NCI-H146 treated with DMSO at 0.1 percent for 48 hours (cell line): ENCODE measurements around the gene GEMIN7.
"Not testable (repeated sequence)": the region's sequence is repeated elsewhere in the genome, so short reads cannot be mapped to it uniquely, and the experiment has no call there.

Experiments
- DNase-seq: peaks from one replicate; lab custom pipeline; 2025; ENCODE audit not compliant: unreplicated experiment; lab: John Stamatoyannopoulos, UW

GEMIN7 gene

DNA sequence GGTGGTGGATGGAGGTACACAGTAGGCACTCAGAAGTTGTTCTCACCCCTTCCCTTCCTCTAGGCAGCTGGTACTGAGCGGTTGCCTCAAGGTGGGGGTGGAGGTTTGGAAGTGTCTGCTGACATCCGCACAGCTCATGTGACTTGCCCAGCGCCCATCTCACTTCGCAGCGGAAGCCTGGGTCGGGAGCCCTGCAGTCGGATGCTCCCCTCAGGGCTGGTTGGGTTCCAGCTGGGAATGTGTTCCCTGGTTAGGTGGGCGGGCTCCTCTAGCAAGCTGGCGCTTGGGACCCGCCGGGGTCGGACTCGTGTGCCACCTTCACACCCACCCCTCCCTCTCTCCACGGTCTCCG, 24.1 kb downstream of the GEMIN7 start:
- no peak for DNase-seq

DNA sequence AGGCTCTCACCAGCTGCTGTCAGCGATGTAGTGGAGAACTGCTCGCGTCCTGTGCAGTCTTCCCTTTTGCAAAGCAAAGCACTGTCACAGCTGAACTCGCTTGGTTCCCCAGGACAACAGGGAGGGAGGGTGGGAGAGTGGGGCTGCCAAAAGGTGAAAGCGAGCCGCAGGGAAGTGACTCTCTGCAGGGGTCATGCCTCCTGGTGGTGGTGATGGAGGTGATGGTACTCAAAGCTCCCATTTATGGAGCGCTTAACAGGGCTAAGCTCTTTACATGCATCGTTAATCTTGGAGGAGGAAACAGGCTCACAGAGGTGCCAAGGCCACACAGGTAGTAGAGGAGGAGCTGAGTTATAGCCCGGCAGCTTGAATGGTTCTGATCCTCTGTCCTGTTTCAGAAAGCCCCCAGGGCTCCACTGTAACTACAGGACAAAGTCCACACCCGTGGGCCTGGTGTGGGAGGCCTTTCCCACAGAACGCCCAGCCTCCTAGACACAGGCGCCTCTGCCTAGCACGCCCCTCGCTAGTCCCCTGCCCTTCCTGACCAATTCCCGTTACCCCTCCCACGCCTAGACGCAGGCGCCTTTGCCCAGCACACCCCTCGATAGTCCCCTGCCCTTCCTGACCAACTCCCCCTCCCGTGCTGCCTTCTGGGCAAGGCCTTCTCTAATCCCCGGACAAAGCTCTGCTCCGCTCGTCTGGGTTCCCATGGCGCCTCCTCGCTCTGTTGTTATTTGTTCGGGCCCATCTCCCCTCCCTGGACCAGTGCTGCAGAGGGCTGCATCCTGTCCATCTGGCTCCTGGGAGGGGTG, 24.7 kb downstream of the GEMIN7 start:
- DNase-seq = peak; percentile 39

DNA sequence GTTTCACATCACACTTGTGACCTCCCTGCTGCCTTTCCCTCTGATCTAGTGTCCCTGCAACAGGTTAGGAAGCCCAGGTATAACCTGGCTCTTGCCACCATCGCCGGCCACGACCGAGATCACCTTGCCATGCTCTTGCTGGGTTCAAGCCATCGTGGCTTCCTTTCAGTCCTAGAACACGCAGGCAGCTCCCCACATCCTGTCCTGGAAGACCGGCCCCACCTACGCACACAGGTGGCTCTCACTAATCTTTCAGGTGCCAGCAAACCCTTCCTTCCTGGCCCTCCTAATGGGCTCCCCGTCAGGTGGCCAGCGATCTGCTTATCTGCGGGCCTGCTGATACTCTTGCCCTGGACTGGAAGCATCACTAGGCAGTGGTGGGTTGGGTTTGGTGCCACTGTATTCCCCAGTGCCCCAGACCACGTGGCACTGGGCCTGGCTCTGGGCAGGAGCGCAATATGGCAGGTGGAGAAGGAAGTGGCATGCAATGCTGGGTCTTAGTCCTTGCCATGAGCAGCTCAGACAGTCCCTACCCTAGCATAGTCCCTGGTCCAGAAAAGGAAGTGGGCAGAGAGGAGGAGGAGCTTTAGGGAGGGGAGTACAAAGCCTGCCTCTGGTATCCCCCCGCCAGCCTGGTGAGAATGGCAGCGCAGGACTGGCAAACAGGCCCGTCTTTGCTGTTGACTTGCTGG, 25.7 kb downstream of the GEMIN7 start:
- no peak for DNase-seq

DNA sequence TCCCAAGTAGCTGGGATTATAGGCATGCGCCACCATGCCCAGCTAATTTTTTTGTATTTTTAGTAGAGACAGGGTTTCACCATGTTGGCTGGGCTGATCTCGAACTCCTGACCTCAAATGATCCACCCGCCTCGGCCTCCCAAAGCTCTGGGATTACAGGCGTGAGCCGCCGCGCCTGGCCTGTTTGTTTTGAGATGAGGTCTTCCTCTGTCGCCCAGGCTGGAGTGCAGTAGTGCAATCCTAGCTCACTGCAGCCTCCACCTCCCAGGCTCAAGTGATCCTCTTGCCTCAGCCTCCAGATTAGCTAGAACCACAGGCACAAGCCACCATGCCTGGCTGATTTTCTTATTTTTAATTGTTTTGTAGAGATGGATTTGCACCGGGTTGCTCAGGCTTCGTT, 27.3 kb downstream of the GEMIN7 start:
- not testable (repeated sequence) for DNase-seq

DNA sequence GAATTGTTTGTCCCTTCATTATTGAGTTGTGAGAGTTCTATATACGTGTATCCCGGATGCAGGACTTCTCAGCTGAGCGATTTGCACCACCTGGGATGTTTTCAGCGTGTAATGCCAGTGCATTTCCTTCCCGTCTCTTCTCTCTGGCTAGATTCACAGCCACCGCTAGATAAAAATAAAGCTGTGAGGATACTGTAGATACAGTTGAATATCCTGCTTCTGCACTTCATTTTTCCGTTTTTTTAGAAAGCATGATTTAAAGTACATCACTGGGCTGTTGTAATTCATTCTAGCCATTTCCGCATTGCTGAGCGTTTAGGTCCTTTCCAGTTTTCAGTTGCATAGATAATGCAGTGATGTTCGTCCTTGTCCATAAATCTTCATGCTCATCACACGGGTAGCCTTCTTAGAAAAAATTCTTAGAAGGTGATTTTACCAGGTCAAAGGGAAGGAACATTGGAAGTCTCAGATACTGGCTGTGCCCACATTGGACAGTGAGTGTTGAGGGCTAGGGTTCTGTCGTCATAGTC, 28.6 kb downstream of the GEMIN7 start:
- DNase-seq = no peak

DNA sequence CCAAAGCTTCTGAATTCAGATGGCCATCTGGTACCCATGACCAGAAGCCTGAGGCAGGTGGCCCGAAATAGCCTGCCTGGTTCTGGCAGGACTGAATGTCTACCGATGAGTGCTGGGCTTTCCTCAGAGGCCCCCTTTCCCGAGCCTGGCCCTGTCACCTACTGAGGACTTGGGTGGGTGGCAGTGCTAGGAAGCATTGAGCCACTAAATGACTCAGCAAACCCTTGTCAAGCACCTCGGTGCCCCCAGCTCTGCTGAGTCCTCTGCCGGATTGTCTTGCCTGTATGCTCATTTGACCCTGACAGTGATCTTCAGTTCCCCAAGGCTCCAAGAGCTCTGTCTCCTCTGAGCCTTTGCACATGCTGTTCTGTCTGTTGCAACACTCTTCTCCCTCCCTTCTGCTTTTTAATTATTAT, 31.8 kb downstream of the GEMIN7 start:
- DNase-seq = no peak

DNA sequence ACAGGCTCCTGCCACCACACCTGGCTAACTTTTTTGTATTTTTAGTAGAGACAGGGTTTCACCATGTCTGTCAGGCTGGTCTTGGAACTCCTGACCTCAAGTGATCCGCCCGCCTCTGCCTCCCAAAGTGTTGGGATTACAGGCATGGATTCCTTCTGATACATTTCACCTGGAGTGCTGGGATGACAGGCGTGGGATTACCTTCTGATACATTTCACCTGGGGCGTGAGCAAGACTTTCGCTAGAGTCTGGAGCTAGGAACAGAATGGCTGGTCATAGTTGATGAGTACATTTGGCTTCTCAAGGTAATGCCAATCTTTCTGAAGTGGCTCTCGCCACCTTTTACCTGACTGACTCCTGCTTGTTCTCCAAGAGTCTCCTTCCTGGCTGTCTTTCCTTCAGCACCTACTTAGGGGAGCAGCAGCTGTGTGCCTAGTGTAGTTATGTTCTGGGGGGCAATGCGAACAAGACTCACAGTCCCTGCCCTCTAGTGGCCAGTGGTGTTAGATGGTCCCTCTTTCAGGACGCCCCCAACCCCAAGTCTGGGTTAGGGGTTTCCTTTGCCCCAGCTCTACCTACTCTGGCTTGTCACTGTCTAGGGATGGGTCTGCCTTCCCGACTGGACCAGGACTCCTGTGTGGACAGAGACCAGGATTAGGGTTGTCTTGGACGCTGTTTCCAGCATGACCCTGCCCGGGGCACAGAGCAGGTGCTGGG, 33.2 kb downstream of the GEMIN7 start:
- no peak for DNase-seq

DNA sequence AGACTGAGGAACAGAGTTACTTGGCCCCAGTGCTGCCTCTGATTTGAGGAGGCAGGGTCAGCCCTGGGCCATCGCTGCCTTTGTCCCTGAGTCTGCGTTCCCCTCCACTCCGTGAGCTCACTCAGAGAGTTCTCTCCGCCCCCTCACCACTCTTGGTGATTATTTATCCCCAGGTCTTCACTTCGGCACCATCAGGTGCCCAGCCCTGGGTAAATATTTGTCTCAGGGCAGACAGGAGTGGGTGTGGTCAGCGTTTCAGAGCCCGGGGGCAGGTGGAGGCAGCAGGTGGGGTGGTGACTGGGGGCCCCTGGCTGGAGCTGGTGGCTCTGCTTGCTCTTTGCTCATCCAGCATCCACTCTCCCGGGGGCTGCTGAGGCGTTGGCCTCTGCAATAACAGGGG, 34.6 kb downstream of the GEMIN7 start:
- DNase-seq = peak; percentile 97

DNA sequence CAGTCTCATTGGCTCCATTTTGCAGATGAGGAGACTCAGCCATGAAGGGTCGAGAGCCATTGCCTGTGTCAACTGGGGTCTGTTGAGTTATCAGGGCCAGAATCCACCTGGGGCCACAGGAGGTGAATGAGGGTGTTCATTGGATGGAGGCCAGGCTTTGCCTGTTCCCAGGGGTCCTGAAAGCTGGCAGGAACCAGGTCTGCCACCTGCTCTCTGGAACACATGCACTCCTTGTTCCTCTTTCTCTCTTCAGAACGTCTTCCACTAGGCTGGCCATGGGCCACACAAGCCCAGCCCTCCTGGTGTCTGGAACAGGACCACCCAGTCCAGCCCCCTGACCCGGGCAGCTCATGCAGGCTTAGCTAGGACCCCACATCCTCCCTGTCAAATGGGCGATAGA, 35.1 kb downstream of the GEMIN7 start:
- DNase-seq = no peak

DNA sequence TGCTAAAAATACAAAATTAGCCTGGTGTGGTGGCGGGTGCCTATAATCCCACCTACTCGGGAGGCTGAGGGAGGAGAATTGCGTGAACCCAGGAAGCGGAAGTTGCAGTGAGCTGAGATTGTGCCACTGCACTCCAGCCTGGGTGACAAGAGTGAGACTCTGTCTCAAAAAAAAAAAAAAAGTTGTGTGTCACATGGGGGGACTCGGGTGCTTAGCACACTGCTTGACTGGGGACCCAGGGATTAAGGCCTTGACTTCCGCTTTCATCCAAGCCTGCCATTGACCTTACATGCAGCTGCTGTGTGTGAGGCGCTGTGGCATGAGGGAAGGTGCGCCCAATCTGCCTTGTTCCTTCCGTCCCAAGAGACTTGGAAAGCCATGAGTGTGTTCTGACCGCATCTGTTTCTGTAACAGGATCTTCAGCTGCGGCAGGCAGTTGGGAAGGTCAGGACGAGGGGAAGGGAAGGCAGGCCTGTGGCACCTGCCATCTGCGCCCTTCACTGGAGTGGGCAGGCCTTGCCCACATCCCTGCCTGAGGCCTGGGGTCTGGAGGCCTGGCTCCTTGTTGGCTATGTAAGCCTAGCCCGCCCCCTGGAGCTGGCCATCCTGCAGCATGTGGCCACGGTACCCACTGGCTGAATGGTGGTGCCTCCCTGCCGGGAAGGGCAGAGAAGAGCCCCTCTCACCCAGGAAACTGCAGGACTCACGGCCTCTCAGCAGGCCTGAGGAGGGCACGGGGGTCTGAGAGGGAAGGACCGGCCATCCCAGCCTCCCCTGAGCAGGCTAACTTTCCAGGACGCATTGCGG, 37.0 kb downstream of the GEMIN7 start:
- no peak for DNase-seq

DNA sequence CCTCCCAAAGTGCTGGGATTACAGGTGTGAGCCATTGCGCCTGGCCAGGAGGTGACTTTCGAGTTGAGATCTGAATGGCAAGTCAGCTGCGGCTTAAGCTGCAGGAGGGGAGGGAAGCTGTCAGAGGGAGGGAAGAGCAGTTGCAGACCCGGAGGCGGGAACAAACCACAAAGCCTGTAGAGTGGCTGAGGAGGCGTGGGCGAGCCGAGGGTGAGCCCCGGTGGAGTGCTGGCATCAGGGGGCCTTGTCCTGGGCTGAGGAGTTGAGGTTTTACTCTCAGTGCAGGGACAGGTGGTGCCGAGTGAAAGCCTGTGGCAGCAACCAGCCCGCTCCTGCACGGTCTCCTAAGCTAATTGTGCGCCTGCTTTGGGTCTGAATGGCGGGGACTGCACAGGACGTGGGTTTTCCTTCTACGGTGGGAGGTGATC, 38.1 kb downstream of the GEMIN7 start:
- DNase-seq = no peak

DNA sequence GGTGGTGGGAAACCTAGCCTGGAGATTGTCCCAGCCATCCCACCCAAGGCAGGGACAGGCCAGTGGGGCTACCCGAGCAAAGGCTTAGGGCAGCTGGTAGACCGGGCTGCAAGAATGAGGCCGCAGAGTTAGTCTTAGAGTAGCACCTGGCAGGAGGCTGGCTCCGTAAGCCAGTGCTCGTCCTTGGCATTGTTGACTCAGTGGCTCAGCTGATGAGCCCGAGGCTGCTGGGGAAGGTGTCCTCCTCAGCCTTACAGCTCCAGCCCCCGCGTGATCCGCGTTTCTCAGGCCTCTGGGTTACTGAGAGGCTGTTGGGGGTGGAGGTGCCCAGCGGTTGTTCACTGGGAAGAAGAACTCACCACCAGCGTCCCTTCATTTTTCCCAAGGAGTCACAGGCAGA, 38.6 kb downstream of the GEMIN7 start:
- DNase-seq = no peak

DNA sequence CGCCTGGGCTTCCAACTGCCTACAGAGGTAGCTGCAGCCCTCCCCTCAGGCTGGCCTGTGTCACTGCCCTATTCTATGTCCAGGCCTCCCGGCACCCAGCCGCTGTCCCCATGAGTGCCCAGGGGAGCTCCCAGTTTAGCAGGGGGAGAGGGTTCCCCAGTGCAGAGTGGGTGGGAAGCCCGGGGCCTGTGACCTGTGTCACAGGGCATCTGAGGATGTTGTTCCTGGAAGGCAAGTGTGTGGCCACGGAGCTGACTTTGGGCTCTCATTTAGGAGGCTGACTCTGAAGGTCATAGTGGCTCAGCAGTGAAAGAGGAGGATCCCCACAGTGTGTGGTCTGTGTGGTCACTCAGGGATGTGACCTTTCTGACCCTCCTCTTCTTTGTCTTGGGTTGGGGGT, 39.0 kb downstream of the GEMIN7 start:
- DNase-seq = no peak

DNA sequence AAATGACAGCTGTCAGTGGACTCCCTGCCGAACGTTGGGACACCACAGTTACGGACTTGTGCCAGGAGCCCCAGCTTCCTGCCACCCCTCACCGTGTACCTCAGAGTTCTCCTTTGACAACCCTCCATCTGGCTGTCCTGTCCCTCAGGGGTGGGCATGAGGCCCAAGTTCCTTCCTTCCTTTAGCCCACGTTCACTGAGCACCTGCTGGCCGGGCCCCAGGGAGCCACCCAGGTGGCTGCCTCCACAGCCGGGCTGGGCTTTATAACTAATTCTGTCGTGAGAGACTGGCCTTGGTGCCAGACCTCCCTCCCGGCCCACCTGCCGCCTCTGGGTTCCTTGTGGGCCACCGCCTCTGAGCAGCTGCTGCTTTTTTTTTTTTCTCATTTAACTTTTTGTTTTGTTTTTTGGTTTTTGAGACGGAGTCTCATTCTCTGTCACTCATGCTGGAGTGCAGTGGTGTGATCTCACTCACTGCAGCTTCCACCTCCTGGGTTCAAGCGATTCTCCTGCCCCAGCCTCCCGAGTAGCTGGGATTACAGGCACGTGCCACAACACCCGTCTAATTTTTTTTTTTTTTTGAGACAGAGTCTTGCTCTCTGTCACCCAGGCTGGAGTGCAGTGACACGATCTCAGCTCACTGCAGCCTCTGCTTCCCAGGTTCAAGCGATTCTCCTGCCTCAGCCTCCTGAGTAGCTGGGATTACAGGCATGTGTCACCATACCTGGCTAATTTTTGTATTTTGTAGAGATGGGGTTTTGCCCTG, 39.7 kb downstream of the GEMIN7 start:
- DNase-seq = peak; percentile 30

DNA sequence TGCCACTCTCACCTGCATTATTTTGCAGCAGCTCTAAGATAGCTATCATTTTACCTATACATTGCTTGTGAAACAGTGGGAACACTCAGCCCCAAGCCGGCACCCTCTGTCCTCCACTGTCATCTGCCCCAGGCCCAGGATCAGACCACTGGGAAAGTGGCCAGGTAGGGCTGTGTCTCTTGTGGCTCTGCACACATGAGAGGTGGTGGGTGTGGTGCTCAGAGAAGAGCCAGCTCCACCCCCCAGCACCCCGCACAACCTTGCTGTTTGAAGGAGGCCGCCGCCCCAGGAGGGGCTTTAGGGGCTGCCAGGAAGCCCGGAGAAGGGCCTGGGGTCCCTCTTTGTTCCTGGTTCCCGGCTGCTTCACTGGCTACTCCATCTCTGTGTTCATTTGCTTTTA, 40.5 kb downstream of the GEMIN7 start:
- no peak for DNase-seq

DNA sequence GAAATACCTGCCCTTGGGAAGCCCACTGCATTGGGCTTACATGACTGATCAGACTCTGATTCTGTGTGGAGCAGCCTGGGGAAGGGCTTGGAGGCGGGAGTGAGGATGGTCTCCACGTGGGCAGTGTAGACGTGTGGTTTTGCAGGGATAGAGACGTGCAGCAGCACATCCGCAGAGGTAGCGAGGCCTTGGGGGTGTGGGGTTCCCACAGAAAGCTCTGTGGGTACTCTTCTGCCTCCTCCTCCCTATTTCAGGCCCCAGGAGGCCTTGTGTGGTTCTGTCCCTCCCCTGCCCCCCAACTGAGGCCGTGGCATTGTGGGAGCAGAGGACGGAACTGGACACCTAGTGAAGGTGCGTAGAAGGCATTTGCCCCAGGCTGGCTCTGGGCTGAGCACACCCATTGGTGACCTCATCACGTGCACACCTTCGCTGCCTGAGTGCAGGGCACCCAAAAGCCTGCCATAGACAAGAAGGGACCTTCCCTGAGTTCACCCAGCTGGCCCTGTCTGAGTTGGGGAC, 42.8 kb downstream of the GEMIN7 start:
- no peak for DNase-seq

DNA sequence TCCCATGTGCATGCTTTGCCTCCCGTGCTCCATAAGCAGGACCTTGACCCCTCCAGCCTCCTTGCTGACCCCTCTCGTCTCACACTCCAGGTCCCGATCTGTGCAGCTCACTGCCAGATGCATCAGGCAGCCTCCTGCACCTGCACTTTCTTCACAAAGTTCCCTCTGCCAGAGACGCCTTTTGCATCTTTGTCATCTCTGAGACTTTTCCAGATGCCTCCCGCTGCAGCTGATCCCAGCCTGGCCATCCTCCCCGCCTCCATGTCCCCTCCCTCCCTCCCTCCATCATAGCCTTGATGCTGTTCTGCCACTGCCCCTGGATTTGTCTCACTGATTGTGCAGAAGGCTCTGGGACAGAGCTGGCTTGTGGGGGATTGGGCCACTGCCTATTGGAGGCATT, 43.8 kb downstream of the GEMIN7 start:
- no peak for DNase-seq

DNA sequence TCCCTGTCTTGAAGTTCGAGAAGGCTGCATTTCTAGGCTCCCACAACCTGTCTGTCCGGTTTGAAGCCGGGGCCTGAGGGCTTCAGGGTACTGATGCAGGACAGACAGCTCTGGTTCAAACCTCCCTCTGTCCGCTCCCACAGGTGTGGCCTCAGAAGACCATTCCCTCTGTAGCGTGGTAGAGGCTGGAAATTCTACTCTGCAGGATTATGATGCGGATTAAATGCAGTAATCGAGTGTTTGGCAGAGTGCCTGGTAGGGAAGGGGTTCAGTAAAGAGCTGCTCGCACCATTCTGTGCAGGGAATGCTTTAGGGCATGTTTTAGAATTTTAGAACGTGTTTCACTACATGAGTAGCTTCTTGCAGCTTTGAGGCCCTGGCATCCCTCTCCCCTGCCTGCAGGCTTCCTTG, 44.4 kb downstream of the GEMIN7 start:
- no peak for DNase-seq

DNA sequence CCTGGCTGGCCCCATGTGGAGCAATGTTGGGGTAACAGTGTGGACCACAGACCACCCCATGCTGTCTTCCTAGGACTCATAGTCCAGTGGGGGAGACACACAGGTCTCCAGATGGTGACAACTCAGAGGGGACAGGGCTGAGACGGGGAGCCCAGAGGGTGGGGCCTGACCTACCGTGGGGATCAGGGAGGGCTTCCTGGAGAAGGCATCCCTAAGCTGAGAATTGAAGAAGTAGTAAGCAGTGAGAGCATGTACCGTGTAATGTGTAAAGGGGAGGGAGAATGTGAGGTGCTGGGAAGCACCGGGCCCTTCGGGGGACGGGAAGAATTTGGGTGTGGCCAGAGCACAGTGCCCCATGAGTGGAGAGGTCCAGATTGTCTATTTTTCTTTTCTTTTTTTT, 45.0 kb downstream of the GEMIN7 start:
- no peak for DNase-seq

DNA sequence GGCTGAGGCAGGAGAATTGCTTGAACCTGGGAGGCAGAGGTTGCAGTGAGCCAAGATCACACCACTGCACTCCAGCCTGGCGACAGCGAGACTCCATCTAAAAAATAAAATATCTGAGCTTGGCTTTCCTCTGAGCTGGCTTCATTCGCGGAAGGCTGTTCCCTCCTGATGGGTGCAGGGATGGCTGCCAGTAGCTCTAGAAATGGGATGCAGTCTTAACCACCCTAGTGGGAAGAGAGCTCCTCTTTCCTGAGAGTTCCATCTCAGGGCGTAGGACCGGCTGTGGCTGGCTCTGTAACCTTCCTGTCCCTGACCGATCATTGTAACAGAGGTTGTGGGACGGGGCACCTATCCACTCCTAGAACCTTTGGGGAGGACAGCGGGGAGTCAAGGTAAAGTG, 46.3 kb downstream of the GEMIN7 start:
- no peak for DNase-seq
